WTC11 (cell line): Measurements from ENCODE around the gene IDH3G. TPM values are rescaled to one million over a fixed set of nuclear protein-coding genes. Genes with fewer than 3 reads are reported as not detected.
A peak's percentile ranks its signal among the peaks of the same experiment; 100 is the strongest.

Experiments used
- ATAC-seq: fragments of 200-7000 bp; cut with Tn5 transposase; 2 replicates; pipeline ENCODE4 v1.10.0; 2021; ENCODE audit warnings: mild to moderate bottlenecking, moderate library complexity
- CTCF ChIA-PET: fragments of 300-600 bp; sonication (Branson Sonifier 250); formaldehyde crosslinking; loops from one replicate; lab custom pipeline; 2021; ENCODE audit warnings: antibody characterized with exemption; lab: Charles Lee
- POLR2A ChIA-PET: fragments of 350-600 bp; sonication (Branson Sonifier 250); formaldehyde crosslinking; loops from one replicate; lab custom pipeline; 2021; ENCODE audit warnings: antibody characterized with exemption; lab: Charles Lee
- DNase-seq: peaks from one replicate; pipeline ENCODE4 v3.0.0; 2021; ENCODE audit warnings: low spot score
- H3K27ac Mint-ChIP-seq: 2 replicates; pipeline ENCODE4 v1.8.0; 2021; ENCODE audit warnings: mixed read lengths
- H3K27me3 Mint-ChIP-seq: 2 replicates; pipeline ENCODE4 v1.8.0; 2021; ENCODE audit warnings: low read depth, mild to moderate bottlenecking, moderate library complexity, mixed read lengths
- H3K36me3 Mint-ChIP-seq: 2 replicates; pipeline ENCODE4 v1.8.0; 2021; ENCODE audit warnings: mixed read lengths
- H3K4me1 Mint-ChIP-seq: 2 replicates; pipeline ENCODE4 v1.8.0; 2022; ENCODE audit warnings: mixed read lengths
- H3K4me3 Mint-ChIP-seq: 2 replicates; pipeline ENCODE4 v1.8.0; 2021; ENCODE audit warnings: mild to moderate bottlenecking, moderate library complexity, mixed read lengths
- H3K9me3 Mint-ChIP-seq: 2 replicates; pipeline ENCODE4 v1.8.0; 2021; ENCODE audit warnings: mixed read lengths
- ATF1 ChIP-seq: sonication (generic); formaldehyde crosslinking; IDR thresholded peaks from 2 replicates; pipeline ENCODE4 v1.8.1; 2023; ENCODE audit warnings: mild to moderate bottlenecking, moderate library complexity, missing genetic modification reagents
- CREM ChIP-seq: sonication (generic); formaldehyde crosslinking; IDR thresholded peaks from 2 replicates; pipeline ENCODE4 v1.8.1; 2022; ENCODE audit warnings: mild to moderate bottlenecking, missing genetic modification reagents, moderate library complexity
- CTCF ChIP-seq: fragments of 200-600 bp; IDR thresholded peaks from 2 replicates; pipeline ENCODE4 v1.8.0; 2022; ENCODE audit warnings: antibody characterized with exemption
- ELF4 ChIP-seq: sonication (generic); formaldehyde crosslinking; IDR thresholded peaks from 2 replicates; pipeline ENCODE4 v1.8.1; 2022; ENCODE audit warnings: low read depth, mild to moderate bottlenecking, moderate library complexity, missing genetic modification reagents
- EMX1 ChIP-seq: fragments of 250-450 bp; sonication (Bioruptor Pico); IDR thresholded peaks from 2 replicates; pipeline ENCODE4 v1.8.0; 2021; ENCODE audit warnings: mild to moderate bottlenecking
- ETV6 ChIP-seq: sonication (generic); formaldehyde crosslinking; IDR thresholded peaks from 2 replicates; pipeline ENCODE4 v1.8.1; 2022; ENCODE audit warnings: mild to moderate bottlenecking, missing genetic modification reagents
- FOXK1 ChIP-seq: sonication (generic); formaldehyde crosslinking; IDR thresholded peaks from 2 replicates; pipeline ENCODE4 v1.8.0; 2022; ENCODE audit warnings: mild to moderate bottlenecking, moderate library complexity, missing genetic modification reagents
- GTF2I ChIP-seq: fragments of 250-450 bp; sonication (Bioruptor Pico); conservative IDR thresholded peaks from 2 replicates; pipeline ENCODE4 v1.4.0; 2021; ENCODE audit warnings: mild to moderate bottlenecking
- IRF2 ChIP-seq: sonication (generic); formaldehyde crosslinking; IDR thresholded peaks from 2 replicates; pipeline ENCODE4 v1.8.0; 2022; ENCODE audit warnings: low read depth, missing genetic modification reagents, borderline replicate concordance
- JAZF1 ChIP-seq: fragments of 250-450 bp; sonication (Bioruptor Pico); IDR thresholded peaks from 2 replicates; pipeline ENCODE4 v1.9.0; 2021; ENCODE audit warnings: moderate library complexity, mild to moderate bottlenecking, inconsistent platforms
- JUN ChIP-seq: sonication (generic); formaldehyde crosslinking; IDR thresholded peaks from 2 replicates; pipeline ENCODE4 v1.8.0; 2023; ENCODE audit warnings: mild to moderate bottlenecking, missing genetic modification reagents
- MAX ChIP-seq: sonication (generic); formaldehyde crosslinking; IDR thresholded peaks from 2 replicates; pipeline ENCODE4 v1.8.0; 2022; ENCODE audit warnings: mild to moderate bottlenecking, missing genetic modification reagents
- NFYB ChIP-seq: sonication (generic); formaldehyde crosslinking; conservative IDR thresholded peaks from 2 replicates; pipeline ENCODE4 v1.8.0; 2022; ENCODE audit warnings: low read depth, missing genetic modification reagents
- NR1H2 ChIP-seq: sonication (generic); formaldehyde crosslinking; IDR thresholded peaks from 2 replicates; pipeline ENCODE4 v1.9.0; 2021; ENCODE audit warnings: mild to moderate bottlenecking, moderate library complexity, missing genetic modification reagents
- STAT6 ChIP-seq: sonication (generic); formaldehyde crosslinking; conservative IDR thresholded peaks from 2 replicates; pipeline ENCODE4 v1.8.1; 2023; ENCODE audit warnings: mild to moderate bottlenecking, low read depth, missing genetic modification reagents, moderate library complexity
- TP53 ChIP-seq: sonication (generic); formaldehyde crosslinking; IDR thresholded peaks from 2 replicates; pipeline ENCODE4 v1.8.1; 2023; ENCODE audit warnings: mild to moderate bottlenecking, missing genetic modification reagents
- ZBTB43 ChIP-seq: sonication (generic); formaldehyde crosslinking; IDR thresholded peaks from 2 replicates; pipeline ENCODE4 v1.8.1; 2023; ENCODE audit warnings: mild to moderate bottlenecking, missing genetic modification reagents
- ZNF121 ChIP-seq: sonication (generic); formaldehyde crosslinking; IDR thresholded peaks from 2 replicates; pipeline ENCODE4 v1.8.0; 2023; ENCODE audit warnings: missing genetic modification reagents
- ZNF219 ChIP-seq: sonication (generic); formaldehyde crosslinking; IDR thresholded peaks from 2 replicates; pipeline ENCODE4 v1.8.0; 2023; ENCODE audit warnings: missing genetic modification reagents, mild to moderate bottlenecking, borderline replicate concordance
- ZNF317 ChIP-seq: sonication (generic); formaldehyde crosslinking; IDR thresholded peaks from 2 replicates; pipeline ENCODE4 v1.8.1; 2023; ENCODE audit warnings: low read depth, mild to moderate bottlenecking, moderate library complexity, missing genetic modification reagents, borderline replicate concordance
- ZNF416 ChIP-seq: fragments of 250-450 bp; sonication (Bioruptor Pico); IDR thresholded peaks from 2 replicates; pipeline ENCODE4 v1.9.0; 2021; ENCODE audit warnings: mild to moderate bottlenecking, inconsistent platforms
- ZNF671 ChIP-seq: fragments of 250-450 bp; sonication (Bioruptor Pico); IDR thresholded peaks from 2 replicates; pipeline ENCODE4 v1.8.0; 2021; ENCODE audit warnings: mild to moderate bottlenecking
- total RNA-seq: library from RNA; stranded (reverse); gene quantifications from 3 replicates; pipeline ENCODE4 v1.2.3, GENCODE V29; 2021

The IDH3G gene
- total RNA-seq, 1 experiment from 2014 or later: 52.4 TPM

- POLR2A ChIA-PET: no interaction called here
- Mint-ChIP-seq H3K27ac (no peak overlapping the region), H3K9me3 (no peaks in the 10 kb centered on the region), H3K36me3 (peaks cover 7% of the 10 kb centered on the region), H3K27me3 (no peaks in the 10 kb centered on the region), H3K4me3 (no peak overlapping the region), H3K4me1 (peaks cover 10% of the 10 kb centered on the region)
- TF ChIP-seq ETV6 (CRISPR knock-in tag): no peak
- TF ChIP-seq FOXK1: no peak
- no peak for TF ChIP-seq ZNF416 (CRISPR knock-in tag)
- TF ChIP-seq MAX (CRISPR knock-in tag): no peak
- DNase-seq (no peak), ATAC-seq (no peak)
- CTCF ChIA-PET: interaction anchor here (0.6 to 1.0 kb wide), 2 partner anchors 77 to 142 kb away, joined by 3 read pairs; no protein-coding TSS in a partner anchor
These were observed 11.3 kb upstream of the IDH3G start for GRCh38 chrX:153805436-153805835.

GRCh38 chrX:153804621-153805020 lies 10.4 kb upstream of the IDH3G start:
- H3K27me3 Mint-ChIP-seq: no peaks in the 10 kb centered on the region
- no peak overlapping the region for H3K4me3 Mint-ChIP-seq
- no peak for TF ChIP-seq ZBTB43 (CRISPR knock-in tag)
- no peak for TF ChIP-seq EMX1
- TF ChIP-seq NFYB: no peak
- ATAC-seq (no peak), DNase-seq (no peak)
- peaks cover 4% of the 10 kb centered on the region for H3K4me1 Mint-ChIP-seq
- no peaks in the 10 kb centered on the region for H3K9me3 Mint-ChIP-seq
- ChIA-PET POLR2A (no interaction called here), CTCF (interaction anchor here (1.0 to 1.4 kb wide), 2 partner anchors 17 to 143 kb away, joined by 3 to 4 read pairs; no protein-coding TSS in a partner anchor)
- peaks cover 7% of the 10 kb centered on the region for H3K36me3 Mint-ChIP-seq
- no peak overlapping the region for H3K27ac Mint-ChIP-seq

- POLR2A ChIA-PET: interaction anchor here (1.1 kb wide), 1 partner anchor 10 kb away, joined by 4 read pairs; the partner anchor contains the start of genes IDH3G and SSR4
- H3K36me3 Mint-ChIP-seq: peaks cover 7% of the 10 kb centered on the region
- no peak for DNase-seq
- H3K4me3 Mint-ChIP-seq: no peak overlapping the region
- H3K9me3 Mint-ChIP-seq: no peaks in the 10 kb centered on the region
- H3K4me1 Mint-ChIP-seq: peaks cover 2% of the 10 kb centered on the region; the same call in 1 of the 2 replicates
- no peak for ATAC-seq
- no peak for TF ChIP-seq ZNF121 (CRISPR knock-in tag)
- TF ChIP-seq ELF4: no peak
- TF ChIP-seq JUN (CRISPR knock-in tag): no peak
- TF ChIP-seq, all 79 proteins: peak for 0
- CTCF ChIA-PET: interaction anchor here (0.6 to 1.4 kb wide), 3 partner anchors 17 to 195 kb away, joined by 3 to 4 read pairs (median 4); no protein-coding TSS in a partner anchor
- H3K27me3 Mint-ChIP-seq: no peaks in the 10 kb centered on the region
- H3K27ac Mint-ChIP-seq: no peak overlapping the region
These were observed 10.0 kb upstream of the IDH3G start for GRCh38 chrX:153804100-153804595.

- DNase-seq: no peak
- Mint-ChIP-seq H3K27ac (0 out of 2 replicates have a peak overlapping the region, but pooled peaks have one; percentile 49), H3K4me3 (no peak overlapping the region), H3K27me3 (no peaks in the 10 kb centered on the region), H3K4me1 (peaks cover 2% of the 10 kb centered on the region; the same call in 1 of the 2 replicates), H3K36me3 (peaks cover 7% of the 10 kb centered on the region), H3K9me3 (no peaks in the 10 kb centered on the region)
- CTCF ChIA-PET: interaction anchor here (0.6 to 1.4 kb wide), 3 partner anchors 18 to 196 kb away, joined by 3 to 4 read pairs (median 4); no protein-coding TSS in a partner anchor
- ATAC-seq: no peak
- POLR2A ChIA-PET: interaction anchor here (1.1 kb wide), 1 partner anchor 9 kb away, joined by 4 read pairs; the partner anchor contains the start of genes IDH3G and SSR4
- TF ChIP-seq ATF1 (CRISPR knock-in tag) (no peak), CREM (CRISPR knock-in tag) (no peak), ZNF671 (CRISPR knock-in tag) (no peak), MAX (CRISPR knock-in tag) (no peak), EMX1 (no peak), TP53 (CRISPR knock-in tag) (no peak), NR1H2 (CRISPR knock-in tag) (no peak), GTF2I (CRISPR knock-in tag) (no peak), CTCF (no peak), IRF2 (no peak), ZNF219 (CRISPR knock-in tag) (no peak), STAT6 (no peak), ZNF317 (CRISPR knock-in tag) (no peak), JAZF1 (CRISPR knock-in tag) (no peak)
These were observed 9.3 kb upstream of the IDH3G start for GRCh38 chrX:153803211-153804099.
